Endometrial microvascular endothelial cells (primary cell): Measurements from ENCODE around the gene PTPRA. TPM values are rescaled to one million over a fixed set of nuclear protein-coding genes. Genes with fewer than 3 reads are reported as not detected.
"Not testable (repeated sequence)": the region's sequence is repeated elsewhere in the genome, so short reads cannot be mapped to it uniquely, and the experiment has no call there.

Source experiments
- in situ Hi-C: cut with HindIII; loops from 2 replicates; pipeline ENCODE4 v1.10.0; 2017; ENCODE audit warnings: low sequenced_read_pairs, low pct_unique_long_range_greater_than_20kb; ENCODE audit errors: inconsistent ontology term
- total RNA-seq: library from RNA; depleted of rRNA; stranded (reverse); fragments of >200 nt; gene quantifications from one replicate; pipeline ENCODE4 v1.2.3, GENCODE V29; 2015; ENCODE audit errors: inconsistent ontology term

PTPRA gene
- total RNA-seq, 1 donor from 2014 or later: 53.5 TPM

DNA sequence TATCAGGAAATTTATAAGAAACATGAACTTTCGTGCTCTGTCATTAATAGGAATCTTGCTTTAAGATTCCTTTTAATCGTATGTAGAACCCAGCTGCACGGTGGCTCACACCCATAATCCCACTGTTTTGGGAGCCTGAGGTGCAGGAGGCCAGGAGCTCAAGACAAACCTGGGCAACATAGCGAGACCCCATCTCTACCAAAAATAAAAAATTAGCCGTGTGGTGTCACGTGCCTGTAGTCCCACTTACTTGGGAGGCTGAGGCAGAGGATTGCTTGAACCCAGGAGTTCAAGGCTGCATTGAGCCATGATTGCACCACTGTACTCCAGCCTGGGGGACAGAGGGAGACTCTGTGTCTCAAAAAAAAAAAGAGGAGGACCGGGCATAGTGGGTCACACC is 7.4 kb downstream of the PTPRA start:
- in situ Hi-C loops: no loop called here

- in situ Hi-C loops: no loop called here
Measured at GRCh38 chr20:2883726-2884637, 10.7 kb downstream of the PTPRA start.

DNA sequence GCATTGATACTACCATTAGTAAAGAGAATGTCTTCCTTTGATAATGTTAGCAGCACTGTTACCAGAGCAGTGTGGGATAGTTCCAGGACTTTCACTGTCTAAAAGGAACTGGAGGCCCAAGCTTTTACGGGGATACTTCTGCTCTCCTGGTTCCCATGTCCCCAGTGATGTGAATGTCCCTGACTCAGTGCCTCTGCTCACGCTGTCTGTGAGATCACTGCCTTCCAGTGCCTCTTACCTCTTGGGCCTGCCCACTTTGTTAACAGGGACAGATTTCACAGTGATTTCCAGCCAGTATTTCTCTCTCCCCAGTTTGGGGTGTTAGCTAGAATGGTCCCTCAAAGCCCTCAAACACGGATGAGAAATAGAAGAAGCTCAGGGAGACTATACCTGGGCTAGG is 14.4 kb downstream of the PTPRA start:
- in situ Hi-C loops: no loop called here

- in situ Hi-C loops: no loop called here
Measured at GRCh38 chr20:2888224-2888955, 15.1 kb downstream of the PTPRA start.

DNA sequence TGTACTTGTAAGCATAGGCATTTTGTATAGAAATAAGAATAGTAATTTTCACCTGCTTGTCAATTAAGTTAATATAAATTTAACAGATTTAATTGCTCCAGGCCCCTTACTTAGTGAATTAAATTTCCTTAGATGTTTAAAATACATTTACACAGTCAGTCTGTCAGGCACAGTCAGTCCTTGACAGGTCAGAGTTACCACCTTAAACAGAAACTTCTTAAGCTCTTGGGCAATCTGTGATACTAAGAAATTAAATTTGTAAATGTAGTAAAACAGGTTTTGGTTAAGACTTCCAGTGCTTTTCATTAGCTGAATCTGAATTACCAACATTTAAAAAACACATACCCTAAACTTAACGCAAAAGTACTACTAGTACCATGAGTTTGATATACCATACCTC is 15.9 kb downstream of the PTPRA start:
- in situ Hi-C loops: no loop called here

DNA sequence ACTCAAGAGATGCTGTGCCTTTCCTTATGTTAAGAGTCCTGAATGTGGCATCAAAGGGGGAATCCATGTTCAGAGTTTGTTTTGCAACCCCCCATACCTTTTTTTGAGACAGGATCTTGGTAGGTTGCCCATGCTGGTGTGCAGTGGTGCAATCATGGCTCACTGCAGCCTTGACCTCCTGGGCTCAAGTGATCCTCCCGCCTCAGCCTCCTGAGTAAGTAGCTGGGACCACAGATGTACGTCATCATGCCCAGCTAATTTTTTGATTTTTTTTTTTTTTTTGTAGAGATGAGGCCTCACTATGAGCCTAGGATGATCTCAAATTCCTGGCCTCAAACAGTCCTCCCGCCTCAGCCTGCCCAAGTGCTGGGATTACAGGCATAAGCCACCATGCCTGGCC is 16.5 kb downstream of the PTPRA start:
- in situ Hi-C loops: no loop called here

DNA sequence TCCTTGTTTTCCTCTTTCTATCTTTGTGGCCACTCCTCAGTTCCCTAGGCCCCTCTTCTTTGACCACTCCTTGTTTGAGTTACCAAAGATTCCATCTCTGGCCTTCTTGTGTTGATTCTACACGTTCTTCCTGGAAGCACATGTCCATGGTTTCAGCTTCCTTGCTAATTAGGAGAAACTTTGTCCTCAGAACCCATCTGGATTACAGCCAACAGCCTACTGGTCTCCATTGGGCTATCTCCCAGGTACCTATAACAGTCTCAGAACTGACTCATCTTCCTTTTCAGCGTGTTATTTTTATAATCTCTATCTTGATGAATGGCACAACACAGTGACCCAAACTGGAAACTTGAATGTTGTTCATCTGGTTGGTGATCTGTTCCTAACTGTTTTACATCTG is 17.5 kb downstream of the PTPRA start:
- in situ Hi-C loops: no loop called here

DNA sequence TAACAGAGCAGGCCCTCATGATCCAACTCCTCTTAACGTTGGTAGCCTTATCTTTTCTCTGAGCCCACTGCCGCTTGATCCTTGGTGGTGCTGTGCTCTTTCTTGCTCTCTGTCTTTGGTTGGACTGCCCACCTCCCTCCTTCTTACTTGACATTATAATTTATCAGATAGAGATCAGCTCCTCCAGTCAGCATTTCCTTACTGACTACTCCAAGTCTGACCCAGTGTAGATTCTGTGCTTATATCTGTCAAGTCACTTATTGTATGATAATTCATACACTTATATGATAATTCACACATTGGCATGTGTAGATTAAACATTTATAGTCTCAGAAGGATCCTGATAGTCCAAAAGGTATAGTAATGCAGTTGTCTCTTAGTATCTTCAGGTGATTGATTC is 18.1 kb downstream of the PTPRA start:
- in situ Hi-C loops: no loop called here

DNA sequence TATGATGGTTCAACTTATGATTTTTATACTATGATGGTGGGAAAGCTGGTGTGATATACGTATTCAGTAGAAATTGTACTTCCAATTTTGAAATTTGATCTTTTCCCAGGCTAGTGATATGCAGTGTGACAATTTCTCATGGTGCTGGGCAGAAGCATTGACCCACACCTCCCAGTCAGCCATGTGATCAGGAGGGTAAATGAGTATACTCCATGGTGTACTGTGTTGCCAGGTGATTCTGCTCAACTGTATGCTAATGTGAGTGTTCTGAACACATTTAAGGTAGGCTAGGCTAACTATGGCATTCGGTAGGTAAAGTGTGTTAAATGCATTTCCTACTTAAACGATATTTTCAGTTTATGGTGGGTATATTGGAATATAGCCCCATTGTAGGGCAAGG is 19.1 kb downstream of the PTPRA start:
- in situ Hi-C loops: no loop called here

- in situ Hi-C loops: no loop called here
Measured at GRCh38 chr20:2894221-2894620, 20.9 kb downstream of the PTPRA start.

DNA sequence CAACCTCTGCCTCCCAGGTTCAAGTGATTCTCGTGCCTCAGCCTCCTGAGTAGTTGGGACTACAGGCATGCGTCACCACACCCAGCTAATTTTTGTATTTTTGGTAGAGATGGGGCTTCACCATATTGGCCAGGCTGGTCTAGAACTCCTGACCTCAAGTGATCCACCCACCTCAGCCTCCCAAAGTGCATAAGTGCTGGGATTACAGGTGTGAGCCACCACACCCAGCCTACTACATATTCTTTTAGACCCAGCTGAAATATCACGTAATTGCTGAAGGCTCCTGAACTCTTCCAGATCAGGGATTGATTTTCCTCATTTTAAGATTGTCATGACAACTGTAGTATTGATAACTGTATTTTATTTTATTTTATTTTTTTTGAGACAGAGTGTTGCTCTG is 21.9 kb downstream of the PTPRA start:
- in situ Hi-C loops: not testable (repeated sequence)

DNA sequence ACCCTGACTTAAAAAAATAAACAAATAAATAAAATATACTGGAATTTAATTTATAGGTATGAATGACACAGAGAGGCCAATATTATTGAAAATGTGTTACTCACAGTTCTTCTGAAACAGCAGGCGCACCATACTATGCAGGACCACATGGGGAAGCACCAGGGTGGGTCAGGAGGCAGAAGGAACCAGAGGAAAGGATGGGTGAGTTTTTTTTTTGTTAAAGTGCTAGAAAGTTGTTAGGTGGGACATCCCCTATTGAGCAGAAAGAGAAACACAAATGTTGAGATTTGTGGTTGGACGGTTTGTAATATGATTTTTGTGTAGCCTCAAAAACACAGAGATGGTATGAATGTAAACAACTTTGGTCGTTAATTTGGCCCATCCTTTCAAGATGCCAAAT is 26.0 kb downstream of the PTPRA start:
- in situ Hi-C loops: no loop called here

GRCh38 chr20:2900845-2901592 is 27.7 kb downstream of the PTPRA start:
- in situ Hi-C loops: no loop called here

GRCh38 chr20:2902291-2902690 is 29.0 kb downstream of the PTPRA start:
- in situ Hi-C loops: no loop called here

DNA sequence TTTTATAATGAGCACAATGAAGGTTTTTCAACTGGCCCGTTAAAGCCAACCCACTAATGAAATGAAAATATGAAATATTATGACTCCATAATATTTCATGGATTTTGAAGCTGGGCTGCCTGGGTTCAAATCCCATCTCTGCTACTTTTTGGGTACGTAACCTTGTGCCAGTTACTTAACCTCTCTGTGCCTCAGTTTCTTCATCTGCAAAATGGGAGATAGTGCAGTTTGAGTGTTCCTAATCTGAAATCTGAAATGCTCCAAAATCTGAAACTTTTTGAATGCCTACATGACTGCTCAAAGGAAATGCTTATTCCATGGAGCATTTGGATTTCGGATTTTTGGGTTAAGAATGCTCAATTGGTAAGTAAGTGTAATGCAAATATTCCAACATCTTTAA is 29.5 kb downstream of the PTPRA start:
- in situ Hi-C loops: no loop called here

- in situ Hi-C loops: no loop called here
Measured at GRCh38 chr20:2903686-2904085, 30.4 kb downstream of the PTPRA start.

DNA sequence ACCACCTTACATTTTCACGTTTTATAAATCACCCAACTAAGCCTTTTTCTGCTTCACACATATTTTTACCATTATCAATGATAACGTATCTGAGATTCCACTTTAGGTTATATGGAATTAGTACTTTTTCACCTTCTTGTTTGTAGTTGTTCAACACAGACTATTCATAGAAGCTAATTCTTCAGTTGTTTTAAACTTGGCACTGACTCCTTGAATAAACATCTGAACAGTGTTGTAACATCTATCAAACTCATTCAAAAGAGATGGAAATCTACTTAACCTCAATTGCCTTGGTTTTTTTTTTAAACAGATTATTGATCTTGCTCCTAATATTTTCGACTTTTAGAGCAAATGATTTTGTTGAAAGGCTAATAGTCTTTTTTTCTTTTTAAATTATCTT is 34.2 kb downstream of the PTPRA start:
- in situ Hi-C loops: no loop called here

DNA sequence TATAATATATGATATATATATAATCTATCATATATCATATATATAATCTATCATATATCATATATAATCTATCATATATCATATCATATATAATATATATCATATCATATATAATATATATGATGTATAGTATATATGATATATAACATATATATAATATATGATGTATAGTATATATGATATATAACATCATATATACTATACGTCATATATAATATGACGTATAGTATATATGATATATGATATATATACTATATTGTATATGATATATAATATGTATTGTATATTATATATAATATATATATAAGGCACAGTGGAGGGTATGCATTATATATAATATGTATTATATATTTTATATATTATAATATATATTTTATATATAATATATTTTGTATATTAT is 36.7 kb downstream of the PTPRA start:
- in situ Hi-C loops: no loop called here

DNA sequence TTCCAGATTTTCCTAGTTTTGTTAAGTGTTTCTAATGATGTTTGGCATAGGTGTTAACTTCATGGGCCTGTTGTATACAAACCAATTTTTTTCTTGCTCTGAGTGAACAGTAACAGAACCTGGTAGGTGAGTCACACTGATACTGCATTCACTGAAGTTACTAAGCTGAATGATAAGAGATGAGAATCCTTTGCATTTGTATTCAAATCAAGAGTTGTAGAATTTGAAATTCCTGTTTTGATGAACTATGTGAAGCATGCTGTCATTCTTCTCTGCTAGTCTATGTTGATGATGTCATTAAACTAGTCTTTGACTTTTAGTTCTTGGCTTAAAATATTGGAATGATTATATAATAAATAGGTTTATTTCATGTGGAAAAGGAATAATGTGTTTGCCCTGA is 37.9 kb downstream of the PTPRA start:
- in situ Hi-C loops: no loop called here

DNA sequence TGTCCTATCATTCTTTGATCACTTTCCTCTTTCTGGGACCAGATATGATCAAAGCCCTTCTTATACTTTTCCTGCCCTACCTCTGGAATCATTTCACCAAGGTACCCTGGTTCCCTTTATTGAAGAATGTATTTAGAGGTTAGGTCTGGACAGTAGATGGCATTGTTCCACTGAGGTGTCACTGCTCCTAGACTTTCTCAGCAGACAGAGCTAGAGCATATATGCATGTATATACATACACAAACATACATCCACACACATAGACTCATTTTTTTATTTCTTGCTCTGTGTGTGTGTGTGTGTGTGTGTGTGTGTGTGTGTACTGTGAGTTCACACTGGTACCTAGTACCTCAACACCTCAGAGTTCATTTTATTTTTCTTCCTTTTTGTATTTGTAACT is 40.9 kb downstream of the PTPRA start:
- in situ Hi-C loops: no loop called here
